GM13977 (cell line): ENCODE data around the gene TOR4A.
A peak's percentile ranks its signal among the peaks of the same experiment; 100 is the strongest.

Experiments
- DNase-seq: peaks from one replicate; pipeline ENCODE4 v3.0.0; 2012; ENCODE audit warnings: low spot score
- in situ Hi-C: fragments of 300-500 bp; cut with MboI; formaldehyde crosslinking; loops from one replicate; pipeline ENCODE4 v1.12.0; 2022; ENCODE audit warnings: low sequenced_read_pairs, low pct_unique_long_range_greater_than_20kb, mixed read lengths, inconsistent platforms; ENCODE audit not compliant: unreplicated experiment
- TF ChIP-seq, protein P1 (sequence below): IDR thresholded peaks from 2 replicates; pipeline ENCODE4 v1.5.1; 2012; ENCODE audit warnings: mild to moderate bottlenecking, control low read depth; ENCODE audit not compliant: insufficient read depth; ENCODE audit errors: extremely low read depth, missing control alignments

The TOR4A gene

DNA sequence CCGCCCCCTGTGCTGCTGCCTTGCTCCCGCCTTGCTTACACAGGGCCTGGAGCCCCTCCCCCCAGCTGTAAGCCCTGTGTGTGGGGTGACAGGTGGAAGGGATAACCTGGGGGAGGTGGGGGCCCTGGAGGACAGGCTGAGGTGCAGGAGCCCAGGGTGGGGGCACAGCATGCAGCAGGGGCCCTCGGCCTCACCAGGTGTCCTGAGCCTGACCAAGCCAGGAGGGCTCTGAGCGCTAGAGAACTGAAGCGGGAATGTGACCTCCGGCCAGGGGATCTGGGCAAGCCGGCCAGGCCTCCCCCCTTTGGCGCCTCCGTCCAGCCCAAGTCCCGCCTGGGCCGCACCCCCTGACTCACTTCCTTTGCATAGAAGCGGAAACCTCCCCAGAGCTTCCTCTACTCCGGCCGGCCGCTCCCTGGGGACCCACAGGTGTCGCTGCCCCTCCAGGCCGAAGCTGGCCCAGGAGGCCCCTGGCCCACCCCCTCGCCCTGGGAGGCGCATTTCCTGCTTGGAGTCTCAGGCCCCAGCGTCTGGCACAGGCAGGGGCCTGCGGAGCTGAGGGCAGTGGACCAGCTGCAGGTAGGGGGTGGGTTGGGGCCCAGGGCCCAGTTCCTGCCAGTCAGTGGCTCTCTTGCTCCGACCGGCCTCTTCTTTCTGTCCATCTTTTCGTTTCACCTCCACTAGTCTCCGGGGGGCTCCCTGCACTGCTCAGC lies at the start of gene TOR4A:
TOR4A (plus strand) TSS at position 398 of the 713 bp plus-strand sequence. CDS start 964 bp downstream, outside the sequence.
- in situ Hi-C loops = no loop called here
- TF ChIP-seq, protein P1, sequence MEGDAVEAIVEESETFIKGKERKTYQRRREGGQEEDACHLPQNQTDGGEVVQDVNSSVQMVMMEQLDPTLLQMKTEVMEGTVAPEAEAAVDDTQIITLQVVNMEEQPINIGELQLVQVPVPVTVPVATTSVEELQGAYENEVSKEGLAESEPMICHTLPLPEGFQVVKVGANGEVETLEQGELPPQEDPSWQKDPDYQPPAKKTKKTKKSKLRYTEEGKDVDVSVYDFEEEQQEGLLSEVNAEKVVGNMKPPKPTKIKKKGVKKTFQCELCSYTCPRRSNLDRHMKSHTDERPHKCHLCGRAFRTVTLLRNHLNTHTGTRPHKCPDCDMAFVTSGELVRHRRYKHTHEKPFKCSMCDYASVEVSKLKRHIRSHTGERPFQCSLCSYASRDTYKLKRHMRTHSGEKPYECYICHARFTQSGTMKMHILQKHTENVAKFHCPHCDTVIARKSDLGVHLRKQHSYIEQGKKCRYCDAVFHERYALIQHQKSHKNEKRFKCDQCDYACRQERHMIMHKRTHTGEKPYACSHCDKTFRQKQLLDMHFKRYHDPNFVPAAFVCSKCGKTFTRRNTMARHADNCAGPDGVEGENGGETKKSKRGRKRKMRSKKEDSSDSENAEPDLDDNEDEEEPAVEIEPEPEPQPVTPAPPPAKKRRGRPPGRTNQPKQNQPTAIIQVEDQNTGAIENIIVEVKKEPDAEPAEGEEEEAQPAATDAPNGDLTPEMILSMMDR = peak; percentile 31
- DNase-seq = peak; percentile 95

DNA sequence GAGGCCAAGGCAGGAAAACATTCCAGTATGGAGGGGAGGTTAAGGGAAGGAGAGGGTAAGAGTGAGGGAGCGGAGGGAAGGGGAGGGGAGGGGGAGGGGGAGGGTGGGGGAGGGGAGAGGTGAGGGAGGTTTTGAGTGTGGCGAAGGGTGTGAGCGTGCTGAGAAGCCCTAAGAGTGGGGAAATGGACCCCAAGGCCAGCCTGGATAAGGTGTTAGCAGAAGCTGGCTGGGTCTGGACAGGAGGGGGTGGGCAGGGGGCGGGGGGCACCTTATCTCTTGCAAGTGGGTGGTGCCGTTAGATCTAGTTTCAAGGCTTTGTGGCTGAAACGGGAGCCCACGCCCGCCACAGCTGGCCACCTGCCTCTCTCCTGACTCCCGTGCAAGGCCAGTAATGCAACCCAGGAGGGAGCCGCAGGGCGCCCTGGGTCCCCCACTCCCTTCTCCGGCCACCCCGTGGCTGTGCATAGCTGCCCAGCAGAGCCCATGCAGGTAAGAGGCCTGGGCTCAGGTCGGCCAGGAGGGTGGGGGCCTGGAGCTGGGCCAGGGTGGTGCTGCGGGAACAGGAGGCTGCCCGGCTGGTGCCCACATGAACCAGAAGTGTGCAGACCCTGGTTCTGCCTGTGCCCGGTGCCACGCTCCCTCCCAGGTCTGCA lies 49.5 kb upstream of the TOR4A start:
- no peak for DNase-seq
- TF ChIP-seq, protein P1 = no peak
- in situ Hi-C loops = loop anchor here (10.0 kb wide), 1 partner anchor 103 kb away; no protein-coding TSS in a partner anchor

DNA sequence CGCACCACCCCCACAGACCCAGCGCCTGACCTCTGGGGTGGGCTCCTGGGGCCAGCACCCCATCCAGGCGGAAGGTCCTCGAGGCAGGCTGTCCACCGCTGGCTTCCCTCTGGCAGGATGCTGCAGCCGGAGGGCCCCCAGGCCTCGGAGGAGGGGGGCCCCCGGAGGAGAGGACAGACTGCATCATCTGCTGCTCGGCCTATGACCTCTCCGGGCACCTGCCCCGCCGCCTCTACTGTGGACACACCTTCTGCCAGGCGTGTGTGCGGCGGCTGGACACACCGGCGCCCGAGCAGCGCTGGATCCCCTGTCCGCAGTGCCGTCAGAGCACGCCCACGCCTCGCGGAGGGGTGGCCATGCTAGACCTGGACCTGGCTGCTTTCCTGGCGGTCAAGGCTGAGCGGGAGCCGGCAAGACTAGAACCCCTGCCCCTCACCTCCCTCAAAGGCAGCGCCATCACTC lies 49.0 kb upstream of the TOR4A start:
- TF ChIP-seq, protein P1 = no peak
- in situ Hi-C loops = loop anchor here (10.0 kb wide), 1 partner anchor 104 kb away; no protein-coding TSS in a partner anchor
- DNase-seq = no peak

DNA sequence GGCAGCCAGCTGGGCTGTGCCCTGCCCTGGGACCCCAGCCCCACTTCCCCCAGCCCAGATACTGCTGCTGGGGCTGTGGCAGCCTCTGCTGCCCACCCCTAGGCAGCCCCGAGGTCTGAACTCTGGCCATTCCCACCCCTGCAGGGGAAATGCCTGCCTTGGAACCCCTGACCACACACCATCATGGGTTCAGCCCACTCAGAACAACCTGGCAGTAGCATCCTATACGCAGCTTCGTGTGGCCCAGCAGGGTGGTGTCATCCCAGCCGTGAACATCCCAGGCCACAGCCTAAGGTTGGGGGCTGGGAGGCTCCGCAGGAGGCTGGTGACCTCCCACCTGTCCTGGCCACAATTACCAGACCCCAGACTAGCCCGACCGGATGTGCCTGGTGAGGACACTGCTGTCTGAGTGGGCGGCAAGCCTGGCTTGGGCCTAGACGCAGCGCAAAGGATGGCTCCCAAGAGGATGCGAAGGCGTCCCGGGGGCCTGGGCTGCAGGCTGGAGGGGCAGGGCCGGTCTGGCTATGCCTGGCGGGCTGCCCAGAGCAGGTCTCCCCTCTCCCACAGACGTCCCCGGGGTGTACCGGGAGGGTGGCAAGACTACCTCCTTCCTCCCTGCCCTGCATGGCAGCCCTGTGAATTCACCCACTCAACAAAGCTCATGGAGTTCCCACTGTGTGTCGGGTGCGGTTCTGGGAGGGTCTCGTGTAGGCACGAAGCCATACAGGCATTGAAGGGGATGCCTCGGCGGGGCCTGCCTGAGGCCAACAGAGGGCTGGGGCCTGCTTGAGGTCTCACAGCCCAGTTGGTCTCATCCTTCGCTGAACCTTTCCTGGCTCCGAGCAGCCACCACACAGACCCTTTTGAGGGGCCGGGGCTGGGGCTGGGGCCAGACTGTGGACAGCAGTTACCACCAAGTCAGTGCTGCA lies 48.3 kb upstream of the TOR4A start:
- TF ChIP-seq, protein P1 = no peak
- no peak for DNase-seq
- in situ Hi-C loops = loop anchor here (10.0 kb wide), 1 partner anchor 104 kb away; no protein-coding TSS in a partner anchor

DNA sequence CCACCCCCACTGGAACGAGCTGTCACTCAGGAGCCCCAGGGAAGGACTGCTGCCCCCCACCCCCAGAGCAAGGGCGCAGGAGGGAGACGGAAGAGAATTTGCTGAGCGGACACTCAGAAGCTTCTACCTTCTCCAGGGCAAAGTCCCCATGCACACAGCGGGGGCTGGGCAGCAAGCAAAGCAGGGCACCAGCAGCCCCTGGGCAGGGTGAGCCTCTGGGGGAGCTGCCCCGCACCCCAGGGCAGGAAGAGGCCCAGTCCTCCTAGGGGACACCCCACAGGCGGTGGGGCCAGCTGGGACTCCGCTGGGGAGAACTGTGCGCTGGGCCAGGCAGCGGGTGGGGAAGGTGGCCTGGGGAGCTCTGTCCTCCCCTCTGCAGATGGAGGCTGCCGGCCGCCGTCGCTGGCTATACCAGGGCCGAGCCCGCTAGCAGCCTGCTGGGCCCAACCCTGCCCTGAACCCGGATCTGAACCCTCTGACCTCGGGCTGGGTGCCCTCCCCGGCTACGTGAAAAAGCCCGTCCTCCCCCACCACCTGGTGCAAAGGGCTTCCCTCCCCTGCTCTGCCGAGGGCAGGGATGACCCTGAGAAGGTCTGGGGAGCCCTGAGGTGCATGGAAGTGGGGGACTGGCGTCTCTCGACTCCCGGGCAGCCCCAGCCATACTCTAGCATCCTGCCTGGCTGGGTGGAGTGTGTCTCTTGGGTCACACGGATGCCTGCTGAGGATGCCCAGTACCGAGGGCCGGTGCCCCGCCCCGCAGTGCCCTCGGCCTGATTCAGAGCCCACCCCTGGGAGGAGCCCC lies 47.4 kb upstream of the TOR4A start:
- in situ Hi-C loops = loop anchor here (10.0 kb wide), 1 partner anchor 105 kb away; no protein-coding TSS in a partner anchor
- TF ChIP-seq, protein P1 = no peak
- DNase-seq = no peak
